Activated naive CD4-positive, alpha-beta T cell treated with anti-CD3 and anti-CD28 coated beads for 36 hours (primary cell): ENCODE measurements around the gene TNKS1BP1. TPM values are rescaled to one million over a fixed set of nuclear protein-coding genes. Genes with fewer than 3 reads are reported as not detected.
"Not testable (repeated sequence)": the region's sequence is repeated elsewhere in the genome, so short reads cannot be mapped to it uniquely, and the experiment has no call there.

ENCODE experiments used
- CTCF ChIA-PET: fragments of 350-600 bp; sonication (Branson Sonifier 250); formaldehyde crosslinking; loops from one replicate; lab custom pipeline; 2021; ENCODE audit warnings: antibody characterized with exemption; lab: Charles Lee
- DNase-seq: peaks from one replicate; pipeline ENCODE4 v3.0.0-alpha.2; 2020
- H3K27ac Mint-ChIP-seq: one replicate; pipeline ENCODE4 v1.8.0; 2021; ENCODE audit warnings: mild to moderate bottlenecking, mixed read lengths
- H3K27me3 Mint-ChIP-seq: one replicate; pipeline ENCODE4 v1.8.0; 2021; ENCODE audit warnings: low read depth, mixed read lengths
- H3K36me3 Mint-ChIP-seq: one replicate; pipeline ENCODE4 v1.8.0; 2021; ENCODE audit warnings: low read depth, mixed read lengths
- H3K4me1 Mint-ChIP-seq: one replicate; pipeline ENCODE4 v1.8.0; 2021; ENCODE audit warnings: low read depth, mixed read lengths
- H3K4me3 Mint-ChIP-seq: one replicate; pipeline ENCODE4 v1.8.0; 2021; ENCODE audit warnings: mild to moderate bottlenecking, moderate library complexity, mixed read lengths
- H3K9me3 Mint-ChIP-seq: one replicate; pipeline ENCODE4 v1.8.0; 2021; ENCODE audit warnings: mixed read lengths
- intact Hi-C: fragments of 100-400 bp; cut with micrococcal nuclease; formaldehyde crosslinking; loops from one replicate; pipeline ENCODE4 v1.15.1; 2023
- total RNA-seq, 2 experiments: library from RNA; stranded (reverse); gene quantifications; one replicate each; pipeline ENCODE4 v1.2.3, GENCODE V29; 2021

Gene TNKS1BP1
- total RNA-seq, 2 experiments from 2014 or later: 14.1 to 14.7 TPM

DNA sequence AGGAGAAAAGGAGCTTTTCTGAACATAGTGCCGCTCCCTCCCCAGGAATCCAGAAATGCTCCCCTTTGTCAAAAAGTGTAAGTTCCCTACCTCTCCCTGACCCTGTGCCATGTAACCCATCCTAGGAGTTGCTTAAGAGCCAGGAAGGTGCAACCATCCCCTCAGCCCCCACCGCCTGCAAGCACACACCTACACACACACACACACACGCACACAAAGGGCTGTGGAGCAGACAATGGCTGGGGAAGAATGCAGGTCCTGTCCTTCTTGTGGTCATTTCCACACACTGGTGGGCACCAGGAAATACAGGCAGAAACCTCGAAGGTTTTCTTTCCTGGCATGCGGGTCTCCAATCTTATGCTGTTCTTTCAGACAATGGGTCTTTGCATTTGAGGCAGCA, 14.6 kb upstream of the TNKS1BP1 start:
- DNase-seq: no peak
- Mint-ChIP-seq H3K27me3 (no peaks in the 10 kb centered on the region), H3K36me3 (peaks cover 5% of the 10 kb centered on the region), H3K9me3 (no peaks in the 10 kb centered on the region), H3K27ac (no peak overlapping the region), H3K4me1 (peaks cover 15% of the 10 kb centered on the region), H3K4me3 (no peak overlapping the region)
- CTCF ChIA-PET: interaction anchor here (1.3 to 1.4 kb wide), 2 partner anchors 8 to 300 kb away, joined by 3 read pairs; no protein-coding TSS in a partner anchor
- intact Hi-C loops: loop anchor here (5.0 kb wide), 2 partner anchors 68 to 403 kb away; partner anchors contain the start of gene SELENOH

DNA sequence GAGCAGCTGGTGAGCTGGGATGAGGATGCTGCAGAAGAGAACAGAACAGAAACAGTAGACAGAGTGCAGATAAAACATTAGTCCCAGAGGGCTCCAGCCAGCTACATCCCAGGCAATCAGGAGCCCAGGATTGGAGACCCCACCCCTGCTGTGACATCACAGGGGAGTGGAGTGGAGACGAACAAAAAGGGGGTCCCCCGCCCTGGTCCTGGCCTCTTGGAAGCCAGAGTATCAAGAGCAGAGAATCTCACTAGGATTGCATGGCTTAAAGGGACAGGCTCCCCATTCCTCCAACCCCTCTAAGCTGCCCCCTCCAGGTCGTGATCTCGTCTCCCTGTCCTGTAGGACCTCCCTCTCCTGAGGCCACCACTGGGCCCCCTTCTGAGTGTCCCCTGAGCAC, 13.4 kb upstream of the TNKS1BP1 start, which contains the start of gene P2RX3:
P2RX3 (plus strand) TSS at position 211 of the 400 bp plus-strand sequence. CDS start 199 bp downstream, outside the sequence.
- peaks cover 13% of the 10 kb centered on the region for H3K36me3 Mint-ChIP-seq
- no peak within 1 kb of the TSS for H3K27ac Mint-ChIP-seq
- CTCF ChIA-PET: interaction anchor here (1.0 to 2.0 kb wide), 4 partner anchors 8 to 301 kb away, joined by 3 to 9 read pairs (median 4); no protein-coding TSS in a partner anchor
- H3K27me3 Mint-ChIP-seq: no peaks in the 10 kb centered on the region
- no peak for DNase-seq
- no peaks in the 10 kb centered on the region for H3K9me3 Mint-ChIP-seq
- H3K4me3 Mint-ChIP-seq: no peak within 1 kb of the TSS
- H3K4me1 Mint-ChIP-seq: peaks cover 26% of the 10 kb centered on the region
- intact Hi-C loops: loop anchor here (5.0 kb wide), 2 partner anchors 69 to 404 kb away; partner anchors contain the start of gene SELENOH

DNA sequence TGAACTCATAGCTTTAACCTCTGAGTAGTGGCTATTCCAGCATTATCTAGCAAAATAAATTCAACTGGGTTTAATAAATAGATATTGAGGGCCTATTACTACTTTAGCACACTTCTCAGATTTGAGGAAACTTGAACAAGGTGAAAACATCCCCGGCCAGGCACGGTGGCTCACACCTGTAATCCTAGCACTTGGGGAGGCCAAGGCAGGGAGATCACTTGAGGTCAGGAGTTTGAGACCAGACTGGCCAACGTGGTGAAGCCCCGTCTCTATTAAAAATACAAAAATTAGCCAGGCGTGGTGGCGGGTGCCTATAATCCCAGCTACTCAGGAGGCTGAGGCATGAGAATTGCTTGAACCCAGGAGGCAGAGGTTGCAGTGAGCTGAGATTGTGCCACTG, 12.1 kb upstream of the TNKS1BP1 start:
- H3K36me3 Mint-ChIP-seq: peaks cover 26% of the 10 kb centered on the region
- not testable (repeated sequence) for H3K9me3 Mint-ChIP-seq, H3K27me3 Mint-ChIP-seq, DNase-seq
- CTCF ChIA-PET: interaction anchor here (1.0 to 2.0 kb wide), 3 partner anchors 9 to 14 kb away, joined by 3 to 9 read pairs (median 5); no protein-coding TSS in a partner anchor
- H3K4me3 Mint-ChIP-seq: peak overlapping the region; percentile 91
- H3K4me1 Mint-ChIP-seq: peaks cover 33% of the 10 kb centered on the region
- H3K27ac Mint-ChIP-seq: peak overlapping the region; percentile 99
- intact Hi-C loops: loop anchor here (5.0 kb wide), 2 partner anchors 70 to 405 kb away; partner anchors contain the start of gene SELENOH

GRCh38 chr11:57336111-57336666, 11.4 kb upstream of the TNKS1BP1 start:
- Mint-ChIP-seq H3K4me1 (peaks cover 34% of the 10 kb centered on the region), H3K27me3 (no peaks in the 10 kb centered on the region), H3K27ac (peak overlapping the region; percentile 99), H3K9me3 (no peaks in the 10 kb centered on the region), H3K36me3 (peaks cover 33% of the 10 kb centered on the region), H3K4me3 (peak overlapping the region; percentile 91)
- intact Hi-C loops: loop anchor here (5.0 kb wide), 2 partner anchors 71 to 406 kb away; partner anchors contain the start of gene SELENOH
- peak; percentile 40 for DNase-seq
- CTCF ChIA-PET: interaction anchor here (1.0 to 2.7 kb wide), 5 partner anchors 10 to 124 kb away, joined by 5 to 10 read pairs (median 7); partner anchors contain the start of genes RTN4RL2 and TNKS1BP1

GRCh38 chr11:57335343-57336110, 10.8 kb upstream of the TNKS1BP1 start, which contains the start of gene SSRP1:
SSRP1 (minus strand) TSS chr11:57335892; CDS start chr11:57335121, 771 bp downstream.
- Mint-ChIP-seq H3K27ac (peak within 1 kb of the TSS; percentile 99), H3K4me3 (peak within 1 kb of the TSS; percentile 91), H3K36me3 (peaks cover 39% of the 10 kb centered on the region), H3K27me3 (no peaks in the 10 kb centered on the region), H3K4me1 (peaks cover 41% of the 10 kb centered on the region), H3K9me3 (no peaks in the 10 kb centered on the region)
- intact Hi-C loops: loop anchor here (1.0 to 5.0 kb wide), 10 partner anchors 10 to 407 kb away; partner anchors contain the start of genes CLP1, MED19, SELENOH and TIMM10
- peak; percentile 93 for DNase-seq
- CTCF ChIA-PET: interaction anchor here (0.9 to 2.7 kb wide), 6 partner anchors 10 to 158 kb away, joined by 3 to 10 read pairs (median 4); partner anchors contain the start of genes RTN4RL2 and TNKS1BP1

- DNase-seq: no peak
- intact Hi-C loops: loop anchor here (1.0 to 5.0 kb wide), 10 partner anchors 10 to 407 kb away; partner anchors contain the start of genes CLP1, MED19, SELENOH and TIMM10
- Mint-ChIP-seq H3K27me3 (no peaks in the 10 kb centered on the region), H3K36me3 (peaks cover 45% of the 10 kb centered on the region), H3K27ac (peak overlapping the region; percentile 75), H3K4me1 (peaks cover 46% of the 10 kb centered on the region), H3K4me3 (peak overlapping the region; percentile 91), H3K9me3 (no peaks in the 10 kb centered on the region)
- CTCF ChIA-PET: interaction anchor here (0.9 to 2.7 kb wide), 6 partner anchors 10 to 158 kb away, joined by 3 to 10 read pairs (median 4); partner anchors contain the start of genes RTN4RL2 and TNKS1BP1
Measured at GRCh38 chr11:57335023-57335342, 10.2 kb upstream of the TNKS1BP1 start.

DNA sequence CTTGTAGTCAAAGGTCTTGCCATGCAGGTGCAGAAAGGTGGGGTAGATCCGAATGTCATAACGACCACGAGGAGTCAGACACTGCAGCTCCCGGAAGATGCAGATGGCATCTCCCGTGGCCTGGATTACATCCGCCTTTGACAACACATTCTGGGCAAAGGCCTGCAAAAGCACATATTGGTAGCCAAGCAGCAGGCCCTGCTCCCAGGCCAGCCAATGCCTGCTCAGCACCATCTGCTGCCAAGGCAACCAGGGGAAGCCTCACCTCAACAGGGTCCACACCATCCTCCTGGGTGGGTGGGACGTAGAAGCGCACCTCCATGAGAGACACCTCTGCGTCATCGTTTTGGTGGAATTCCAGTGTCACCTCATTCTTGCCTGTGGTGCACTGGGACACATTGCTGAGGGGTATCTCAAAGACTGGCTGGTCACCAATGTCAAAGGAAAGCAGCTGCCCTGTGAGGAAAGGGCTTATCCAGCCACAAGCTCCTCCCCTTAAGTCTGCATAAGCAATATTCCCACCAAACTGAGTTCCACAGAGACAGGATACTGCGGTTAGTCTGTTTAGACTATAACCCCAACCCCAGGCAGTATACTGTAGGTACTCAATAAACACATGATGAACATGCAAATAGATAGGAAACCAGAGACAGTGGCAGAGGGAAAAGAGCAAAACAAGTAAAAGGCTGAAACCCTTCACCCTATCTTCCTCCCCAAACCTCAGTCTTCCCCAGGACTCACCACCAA, 8.1 kb upstream of the TNKS1BP1 start:
- peak overlapping the region; percentile 21 for H3K27ac Mint-ChIP-seq
- peaks cover 63% of the 10 kb centered on the region for H3K36me3 Mint-ChIP-seq
- H3K4me1 Mint-ChIP-seq: peaks cover 51% of the 10 kb centered on the region
- no peak for DNase-seq
- H3K9me3 Mint-ChIP-seq: no peaks in the 10 kb centered on the region
- intact Hi-C loops: no loop called here
- CTCF ChIA-PET: interaction anchor here (1.5 to 1.6 kb wide), 2 partner anchors 11 to 160 kb away, joined by 4 to 5 read pairs; no protein-coding TSS in a partner anchor
- no peaks in the 10 kb centered on the region for H3K27me3 Mint-ChIP-seq
- H3K4me3 Mint-ChIP-seq: no peak overlapping the region

GRCh38 chr11:57331720-57332119, 7.0 kb upstream of the TNKS1BP1 start:
- Mint-ChIP-seq H3K36me3 (peaks cover 74% of the 10 kb centered on the region), H3K27ac (no peak overlapping the region), H3K4me3 (no peak overlapping the region), H3K4me1 (peaks cover 57% of the 10 kb centered on the region), H3K27me3 (no peaks in the 10 kb centered on the region), H3K9me3 (no peaks in the 10 kb centered on the region)
- intact Hi-C loops: no loop called here
- CTCF ChIA-PET: interaction anchor here (1.1 kb wide), 1 partner anchor 8 kb away, joined by 3 read pairs; no protein-coding TSS in a partner anchor
- DNase-seq: no peak

DNA sequence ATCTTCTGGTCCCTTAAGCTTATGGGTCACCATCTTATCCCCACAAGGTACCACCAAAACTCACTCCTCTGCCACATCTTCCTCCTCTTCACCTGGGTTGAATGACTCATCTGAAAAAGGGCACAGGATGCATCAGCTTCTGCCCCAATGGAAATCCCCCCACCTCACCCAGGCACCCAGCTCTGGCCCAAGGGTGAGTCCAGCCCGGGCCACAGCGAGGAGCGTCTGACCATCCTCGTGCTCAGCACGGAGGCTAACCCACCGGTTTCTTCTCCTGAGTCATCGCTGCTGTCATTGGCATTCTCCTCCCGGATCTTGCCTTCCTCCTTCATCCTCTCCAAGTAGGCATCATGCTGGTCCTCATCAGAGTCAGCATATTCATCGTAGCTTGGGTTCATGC, 5.3 kb upstream of the TNKS1BP1 start:
- peaks cover 88% of the 10 kb centered on the region for H3K36me3 Mint-ChIP-seq
- no peaks in the 10 kb centered on the region for H3K27me3 Mint-ChIP-seq
- no peak for DNase-seq
- H3K27ac Mint-ChIP-seq: peak overlapping the region; percentile 78
- CTCF ChIA-PET: interaction anchor here (0.8 to 1.6 kb wide), 2 partner anchors 30 to 127 kb away, joined by 3 to 4 read pairs; no protein-coding TSS in a partner anchor
- H3K9me3 Mint-ChIP-seq: no peaks in the 10 kb centered on the region
- H3K4me1 Mint-ChIP-seq: peaks cover 64% of the 10 kb centered on the region
- H3K4me3 Mint-ChIP-seq: no peak overlapping the region
- intact Hi-C loops: no loop called here

DNA sequence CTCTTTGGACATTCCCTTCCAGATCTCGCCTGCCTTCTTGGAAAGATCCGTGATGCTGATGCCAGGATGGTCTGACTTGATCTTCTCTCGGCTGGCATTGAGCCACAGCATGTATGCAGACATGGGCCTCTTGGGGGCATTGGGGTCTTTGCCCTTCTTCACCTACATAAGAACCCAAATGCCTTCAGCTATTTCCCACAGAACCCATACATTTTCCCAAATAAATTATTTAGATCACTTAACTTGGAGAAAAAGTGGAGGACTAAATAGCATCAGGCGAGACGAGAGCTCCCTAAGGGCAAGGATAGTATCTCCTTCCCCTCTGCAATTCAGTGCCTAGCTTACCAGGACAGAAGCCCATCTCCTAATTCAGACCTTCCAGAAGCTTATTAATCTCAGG, 3.0 kb upstream of the TNKS1BP1 start:
- intact Hi-C loops: loop anchor here (10.0 kb wide), 1 partner anchor 1817 kb away; the partner anchor contains the start of gene FAM111A
- H3K9me3 Mint-ChIP-seq: no peaks in the 10 kb centered on the region
- H3K4me1 Mint-ChIP-seq: peaks cover 59% of the 10 kb centered on the region
- CTCF ChIA-PET: no interaction called here
- no peak overlapping the region for H3K4me3 Mint-ChIP-seq
- H3K27ac Mint-ChIP-seq: no peak overlapping the region
- no peaks in the 10 kb centered on the region for H3K27me3 Mint-ChIP-seq
- peaks cover 71% of the 10 kb centered on the region for H3K36me3 Mint-ChIP-seq
- no peak for DNase-seq

DNA sequence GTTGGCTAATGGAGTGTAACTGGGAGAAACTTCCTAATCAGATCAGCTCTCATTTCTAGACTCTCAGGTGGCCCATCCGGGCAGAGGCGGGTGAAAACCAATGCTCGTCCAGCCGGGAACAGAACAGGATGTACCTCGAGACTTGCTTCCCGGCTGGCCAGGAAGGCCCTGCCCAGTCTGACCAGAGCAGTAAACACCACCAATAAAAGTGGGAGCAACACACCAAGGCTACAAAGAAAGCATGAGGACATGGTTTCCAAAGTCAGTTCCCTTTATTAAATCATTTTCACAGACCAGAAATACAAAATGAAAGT, 940 bp upstream of the TNKS1BP1 start:
- peaks cover 62% of the 10 kb centered on the region for H3K4me1 Mint-ChIP-seq
- intact Hi-C loops: loop anchor here (1.0 to 10.0 kb wide), 6 partner anchors 10 to 1819 kb away; partner anchors contain the start of genes FAM111A, SSRP1, TIMM10 and ZFP91
- DNase-seq: no peak
- no peaks in the 10 kb centered on the region for H3K9me3 Mint-ChIP-seq
- peaks cover 55% of the 10 kb centered on the region for H3K36me3 Mint-ChIP-seq
- CTCF ChIA-PET: interaction anchor here (0.7 to 2.5 kb wide), 5 partner anchors 9 to 52 kb away, joined by 3 to 10 read pairs (median 3); partner anchors contain the start of genes P2RX3 and SSRP1
- no peaks in the 10 kb centered on the region for H3K27me3 Mint-ChIP-seq
- H3K27ac Mint-ChIP-seq: peak overlapping the region; percentile 94
- H3K4me3 Mint-ChIP-seq: peak overlapping the region; percentile 82
